NCI-H446 treated with DMSO at 0.1 percent for 48 hours (cell line): ENCODE measurements around the gene ELMOD1.

Experiments used
- DNase-seq: peaks from one replicate; lab custom pipeline; 2025; lab: John Stamatoyannopoulos, UW

The ELMOD1 gene

GRCh38 chr11:107583629-107584195 is 7.2 kb upstream of the ELMOD1 start:
- DNase-seq, result no peak

GRCh38 chr11:107587306-107587979 is 3.5 kb upstream of the ELMOD1 start:
- no peak for DNase-seq

- DNase-seq, result no peak
Observed at GRCh38 chr11:107591378-107592230, 657 bp downstream of the ELMOD1 start.

- no peak for DNase-seq
Observed at GRCh38 chr11:107592231-107592590, 1.3 kb downstream of the ELMOD1 start.

- DNase-seq, result no peak
Observed at GRCh38 chr11:107592813-107593212, 1.9 kb downstream of the ELMOD1 start.

- DNase-seq, result no peak
Observed at GRCh38 chr11:107593951-107594350, 3.0 kb downstream of the ELMOD1 start.

- DNase-seq, result no peak
Observed at GRCh38 chr11:107594736-107595135, 3.8 kb downstream of the ELMOD1 start.

- no peak for DNase-seq
Observed at GRCh38 chr11:107598225-107599139, 7.5 kb downstream of the ELMOD1 start.

- no peak for DNase-seq
Observed at GRCh38 chr11:107605061-107606006, 14.4 kb downstream of the ELMOD1 start.

GRCh38 chr11:107606141-107606540 is 15.2 kb downstream of the ELMOD1 start:
- DNase-seq, result no peak

GRCh38 chr11:107608809-107609208 is 17.9 kb downstream of the ELMOD1 start:
- no peak for DNase-seq

GRCh38 chr11:107609400-107610218 is 18.7 kb downstream of the ELMOD1 start:
- DNase-seq, result no peak

- no peak for DNase-seq
Observed at GRCh38 chr11:107612445-107612844, 21.5 kb downstream of the ELMOD1 start.

- no peak for DNase-seq
Observed at GRCh38 chr11:107619926-107620325, 29.0 kb downstream of the ELMOD1 start.

GRCh38 chr11:107621081-107621480 is 30.1 kb downstream of the ELMOD1 start:
- DNase-seq, result no peak

GRCh38 chr11:107623183-107623582 is 32.2 kb downstream of the ELMOD1 start:
- DNase-seq, result no peak

- DNase-seq, result no peak
Observed at GRCh38 chr11:107624983-107625684, 34.2 kb downstream of the ELMOD1 start.

GRCh38 chr11:107625685-107625989 is 34.7 kb downstream of the ELMOD1 start:
- DNase-seq, result no peak

- DNase-seq, result no peak
Observed at GRCh38 chr11:107631043-107631442, 40.1 kb downstream of the ELMOD1 start.

GRCh38 chr11:107631931-107632330 is 41.0 kb downstream of the ELMOD1 start:
- no peak for DNase-seq
